HL-60 (cell line): ENCODE results near the gene MACROD2.

ENCODE experiments used
- DNase-seq, 2 experiments: peaks; one replicate each; pipeline ENCODE4 v3.0.0-alpha.2; 2010 to 2020; ENCODE audit warnings: low read depth in 1 of 2, low spot score in 1 of 2
- H3K27ac ChIP-seq: fragments of 250-450 bp; sonication (Bioruptor Pico); replicated peaks from 2 replicates; pipeline ENCODE4 v1.5.1; 2020; ENCODE audit warnings: mild to moderate bottlenecking, moderate library complexity
- H3K27me3 ChIP-seq: fragments of 250-450 bp; sonication (Bioruptor Pico); 2 replicates; pipeline ENCODE4 v1.5.1; 2021; ENCODE audit warnings: mild to moderate bottlenecking, moderate library complexity; ENCODE audit not compliant: insufficient read depth, poor library complexity, severe bottlenecking
- H3K4me3 ChIP-seq: replicated peaks from 2 replicates; pipeline ENCODE4 v1.5.1; 2011; ENCODE audit warnings: mild to moderate bottlenecking, control low read depth, low read length; ENCODE audit not compliant: insufficient read depth
- CTCF ChIP-seq: IDR thresholded peaks from one replicate; pipeline ENCODE4 v1.5.1; 2011; ENCODE audit warnings: low read length, control low read depth, inconsistent platforms; ENCODE audit not compliant: insufficient read depth
- GABPA ChIP-seq: IDR thresholded peaks from 2 replicates; pipeline ENCODE4 v1.6.1; 2012; ENCODE audit warnings: low read depth
- POLR2AphosphoS5 ChIP-seq: IDR thresholded peaks from 2 replicates; pipeline ENCODE4 v1.6.1; 2012; ENCODE audit warnings: low read depth
- REST ChIP-seq: IDR thresholded peaks from 2 replicates; pipeline ENCODE4 v1.6.1; 2012; ENCODE audit warnings: low read depth; ENCODE audit not compliant: insufficient replicate concordance
- SPI1 ChIP-seq: IDR thresholded peaks from 2 replicates; pipeline ENCODE4 v1.6.1; 2012; ENCODE audit warnings: low read depth, mild to moderate bottlenecking, borderline replicate concordance

Gene MACROD2

GRCh38 chr20:14512839-14513238 lies 517.5 kb downstream of the MACROD2 start:
- no peak for DNase-seq
- Histone ChIP-seq H3K4me3 (no peak overlapping the region), H3K27ac (no peak overlapping the region), H3K27me3 (no peaks in the 10 kb centered on the region)
- TF ChIP-seq REST = no peak
- no peak for TF ChIP-seq CTCF
- TF ChIP-seq GABPA = no peak
- no peak for TF ChIP-seq SPI1
- TF ChIP-seq POLR2AphosphoS5 = no peak

GRCh38 chr20:14518648-14519047 lies 523.3 kb downstream of the MACROD2 start:
- DNase-seq = no peak
- no peak overlapping the region for H3K27ac ChIP-seq
- no peak for TF ChIP-seq REST
- no peak for TF ChIP-seq GABPA
- no peak for TF ChIP-seq POLR2AphosphoS5
- no peak for TF ChIP-seq CTCF
- no peak for TF ChIP-seq SPI1
- no peak overlapping the region for H3K4me3 ChIP-seq
- no peaks in the 10 kb centered on the region for H3K27me3 ChIP-seq

- Histone ChIP-seq H3K4me3 (no peak overlapping the region), H3K27me3 (no peaks in the 10 kb centered on the region), H3K27ac (no peak overlapping the region)
- peak in 1 of 2 experiments; percentile 65 for DNase-seq
- TF ChIP-seq POLR2AphosphoS5 = no peak
- peak; percentile 78 for TF ChIP-seq SPI1
- TF ChIP-seq GABPA = no peak
These were observed 525.7 kb downstream of the MACROD2 start for GRCh38 chr20:14521016-14521415.

GRCh38 chr20:14521436-14521835 lies 526.1 kb downstream of the MACROD2 start:
- no peak for DNase-seq
- Histone ChIP-seq H3K27ac (no peak overlapping the region), H3K27me3 (no peaks in the 10 kb centered on the region), H3K4me3 (no peak overlapping the region)
- TF ChIP-seq REST (no peak), GABPA (no peak), CTCF (no peak), POLR2AphosphoS5 (no peak), SPI1 (no peak)
